Osteocyte (in vitro differentiated cells): ENCODE measurements around the gene NFATC4. TPM values are rescaled to one million over a fixed set of nuclear protein-coding genes. Genes with fewer than 3 reads are reported as not detected.

Experiments
- DNase-seq: peaks from one replicate; pipeline ENCODE4 v3.0.0; 2021; ENCODE audit warnings: mixed read lengths; ENCODE audit not compliant: unreplicated experiment; ENCODE audit errors: extremely low spot score
- H3K27ac Mint-ChIP-seq: one replicate; pipeline ENCODE4 v1.8.0; 2021; ENCODE audit warnings: mild to moderate bottlenecking, mixed read lengths; ENCODE audit not compliant: unreplicated experiment
- H3K27me3 Mint-ChIP-seq: one replicate; pipeline ENCODE4 v1.8.0; 2021; ENCODE audit warnings: mixed read lengths; ENCODE audit not compliant: unreplicated experiment
- H3K36me3 Mint-ChIP-seq: one replicate; pipeline ENCODE4 v1.8.0; 2021; ENCODE audit warnings: mixed read lengths; ENCODE audit not compliant: unreplicated experiment
- H3K4me1 Mint-ChIP-seq: one replicate; pipeline ENCODE4 v1.8.0; 2021; ENCODE audit warnings: mixed read lengths; ENCODE audit not compliant: unreplicated experiment
- H3K4me3 Mint-ChIP-seq: one replicate; pipeline ENCODE4 v1.8.0; 2021; ENCODE audit warnings: mild to moderate bottlenecking, moderate library complexity, mixed read lengths; ENCODE audit not compliant: unreplicated experiment
- H3K9me3 Mint-ChIP-seq: one replicate; pipeline ENCODE4 v1.8.0; 2021; ENCODE audit warnings: mixed read lengths; ENCODE audit not compliant: unreplicated experiment
- total RNA-seq: library from RNA; stranded (reverse); gene quantifications from 2 replicates; pipeline ENCODE4 v1.2.1, GENCODE V29; 2021
- TF ChIP-seq, protein P1 (sequence below): fragments of 200-600 bp; sonication (generic); IDR thresholded peaks from 2 replicates; pipeline ENCODE4 v1.5.0; 2021; ENCODE audit warnings: antibody characterized with exemption, mild to moderate bottlenecking, moderate library complexity

Gene NFATC4
- total RNA-seq, 1 donor from 2014 or later = 223 TPM

DNA sequence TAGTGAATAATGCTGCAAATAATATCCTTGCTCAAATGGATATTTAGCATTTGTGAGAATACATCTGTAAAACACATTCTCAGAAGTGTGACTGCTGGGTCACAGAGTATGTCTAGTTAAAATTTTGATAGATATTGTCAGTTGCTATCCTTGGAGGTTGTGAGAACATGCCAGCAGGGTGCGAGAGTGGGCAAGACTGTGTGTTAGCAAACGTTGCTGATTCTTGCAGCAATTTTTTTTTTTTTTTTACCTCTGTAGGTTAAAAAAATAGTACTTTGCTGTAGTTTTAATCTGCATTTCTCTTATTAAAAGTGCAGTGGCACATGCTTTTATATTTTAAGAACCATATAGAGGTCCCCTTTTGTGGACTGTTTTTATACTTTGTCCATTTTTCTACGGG, 26.3 kb downstream of the NFATC4 start:
- Mint-ChIP-seq H3K36me3 (no peaks in the 10 kb centered on the region), H3K4me1 (peaks cover 37% of the 10 kb centered on the region), H3K9me3 (no peaks in the 10 kb centered on the region), H3K27me3 (no peaks in the 10 kb centered on the region), H3K4me3 (no peak overlapping the region), H3K27ac (no peak overlapping the region)
- TF ChIP-seq, protein P1, sequence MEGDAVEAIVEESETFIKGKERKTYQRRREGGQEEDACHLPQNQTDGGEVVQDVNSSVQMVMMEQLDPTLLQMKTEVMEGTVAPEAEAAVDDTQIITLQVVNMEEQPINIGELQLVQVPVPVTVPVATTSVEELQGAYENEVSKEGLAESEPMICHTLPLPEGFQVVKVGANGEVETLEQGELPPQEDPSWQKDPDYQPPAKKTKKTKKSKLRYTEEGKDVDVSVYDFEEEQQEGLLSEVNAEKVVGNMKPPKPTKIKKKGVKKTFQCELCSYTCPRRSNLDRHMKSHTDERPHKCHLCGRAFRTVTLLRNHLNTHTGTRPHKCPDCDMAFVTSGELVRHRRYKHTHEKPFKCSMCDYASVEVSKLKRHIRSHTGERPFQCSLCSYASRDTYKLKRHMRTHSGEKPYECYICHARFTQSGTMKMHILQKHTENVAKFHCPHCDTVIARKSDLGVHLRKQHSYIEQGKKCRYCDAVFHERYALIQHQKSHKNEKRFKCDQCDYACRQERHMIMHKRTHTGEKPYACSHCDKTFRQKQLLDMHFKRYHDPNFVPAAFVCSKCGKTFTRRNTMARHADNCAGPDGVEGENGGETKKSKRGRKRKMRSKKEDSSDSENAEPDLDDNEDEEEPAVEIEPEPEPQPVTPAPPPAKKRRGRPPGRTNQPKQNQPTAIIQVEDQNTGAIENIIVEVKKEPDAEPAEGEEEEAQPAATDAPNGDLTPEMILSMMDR = peak; percentile 17
- no peak for DNase-seq

DNA sequence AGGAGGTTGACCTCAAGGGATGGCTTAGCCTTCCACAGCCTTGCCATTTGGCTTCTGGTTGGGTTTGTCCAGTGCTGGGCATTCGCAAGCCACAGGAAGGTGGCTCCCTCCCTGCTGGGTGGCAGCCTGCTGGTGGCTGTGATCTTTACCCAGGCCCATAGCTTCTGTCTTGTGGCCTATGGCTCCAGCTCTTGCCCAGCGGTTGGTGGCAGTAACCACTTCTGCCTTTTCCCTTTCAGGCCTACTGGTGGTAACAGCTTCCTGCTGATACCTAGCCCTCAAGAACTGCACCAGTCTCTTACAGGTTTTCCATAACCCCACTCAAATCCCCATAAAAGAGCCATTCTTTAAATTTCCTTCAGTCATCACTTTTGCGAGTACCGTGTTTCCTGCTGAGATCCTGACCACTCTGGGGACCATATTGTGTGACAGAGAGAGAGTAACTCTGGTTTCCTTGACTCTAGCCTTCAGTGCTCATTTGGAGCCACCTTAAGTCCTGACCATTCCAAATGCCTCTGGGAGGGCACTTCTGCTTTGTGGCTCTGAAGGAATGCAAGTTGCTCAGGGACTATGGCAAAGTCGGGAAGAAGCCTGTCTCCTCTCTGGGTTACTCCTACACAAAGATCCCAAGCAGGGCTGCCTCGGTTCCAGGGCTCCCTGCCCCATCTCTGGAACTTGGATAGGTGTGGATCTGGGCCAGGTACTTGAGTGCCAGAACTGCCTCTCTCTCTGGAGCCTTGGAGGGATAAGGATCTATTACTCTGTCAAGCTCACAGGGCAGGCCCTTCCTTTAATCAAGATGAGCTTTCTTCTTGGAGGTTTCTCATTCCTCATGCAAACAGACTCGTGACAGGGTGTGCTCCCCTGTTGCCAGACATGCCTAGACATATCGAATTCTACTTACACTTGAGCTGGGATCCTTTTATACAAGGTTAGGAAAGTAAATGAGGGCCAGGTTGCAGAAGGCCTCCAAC, 27.9 kb downstream of the NFATC4 start:
- no peak for DNase-seq
- Mint-ChIP-seq H3K4me3 (no peak overlapping the region), H3K4me1 (peaks cover 51% of the 10 kb centered on the region), H3K9me3 (no peaks in the 10 kb centered on the region), H3K27me3 (no peaks in the 10 kb centered on the region), H3K36me3 (no peaks in the 10 kb centered on the region), H3K27ac (peak overlapping the region; percentile 4)
- TF ChIP-seq, protein P1 = no peak

DNA sequence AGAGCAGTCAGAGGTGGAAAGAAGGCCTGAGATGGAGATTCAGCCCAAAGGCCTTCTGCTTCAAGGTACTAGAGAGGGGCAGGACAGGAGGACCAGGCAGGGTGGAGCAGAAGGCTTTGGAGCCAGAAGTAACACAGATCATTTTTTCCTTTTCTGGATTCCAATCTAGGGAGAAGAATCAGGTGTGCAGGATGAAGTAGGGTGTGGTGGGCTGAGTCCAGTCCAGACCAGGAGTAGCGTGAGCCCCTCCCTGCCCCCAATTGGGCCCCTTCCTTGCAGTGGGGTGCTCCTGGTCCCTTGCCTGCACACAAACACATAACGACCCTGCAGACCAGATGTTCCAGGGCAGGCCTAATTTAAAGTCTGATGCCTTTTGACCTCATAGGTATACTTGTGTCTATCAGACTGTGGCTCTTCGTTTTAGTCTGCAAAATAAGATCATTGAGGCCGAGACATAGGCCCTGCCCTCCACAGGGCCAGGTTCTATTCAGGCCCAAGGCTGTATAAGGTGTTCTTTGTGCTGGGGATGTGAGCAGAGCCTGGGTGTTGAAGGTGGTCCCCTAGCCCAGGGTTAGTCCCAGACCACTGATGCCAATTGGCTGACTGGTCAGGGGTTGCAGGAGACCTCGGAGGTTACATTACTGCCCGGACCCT, 29.8 kb downstream of the NFATC4 start:
- peaks cover 54% of the 10 kb centered on the region for H3K4me1 Mint-ChIP-seq
- H3K4me3 Mint-ChIP-seq = peak overlapping the region; percentile 59
- H3K27me3 Mint-ChIP-seq = no peaks in the 10 kb centered on the region
- TF ChIP-seq, protein P1 = no peak
- no peaks in the 10 kb centered on the region for H3K9me3 Mint-ChIP-seq
- H3K36me3 Mint-ChIP-seq = peaks cover 3% of the 10 kb centered on the region
- H3K27ac Mint-ChIP-seq = peak overlapping the region; percentile 12
- no peak for DNase-seq

DNA sequence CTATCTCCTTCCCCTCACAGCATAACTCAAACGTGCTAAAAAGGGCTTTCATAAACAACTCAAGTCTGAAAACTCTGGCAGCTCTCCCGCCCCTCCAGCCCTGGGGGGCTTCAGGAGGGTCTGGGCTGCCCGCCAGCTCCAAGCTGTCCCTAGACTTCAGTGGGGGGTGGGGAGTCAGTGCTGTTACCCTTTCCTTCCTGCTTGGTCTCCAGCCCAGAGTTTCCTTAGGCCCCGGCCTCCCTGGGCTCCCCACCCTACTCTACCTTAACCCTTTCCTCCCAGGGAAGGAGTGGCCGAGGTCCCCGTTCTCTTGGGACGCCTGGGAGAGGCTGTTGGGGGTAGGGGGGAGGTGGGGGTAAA, 30.3 kb downstream of the NFATC4 start:
- H3K27ac Mint-ChIP-seq = peak overlapping the region; percentile 12
- no peak for DNase-seq
- H3K27me3 Mint-ChIP-seq = no peaks in the 10 kb centered on the region

More for the DNA sequence above, 30.3 kb downstream of the NFATC4 start:
- TF ChIP-seq, protein P1 = no peak
- Mint-ChIP-seq H3K9me3 (no peaks in the 10 kb centered on the region), H3K4me3 (peak overlapping the region; percentile 59), H3K36me3 (peaks cover 8% of the 10 kb centered on the region), H3K4me1 (peaks cover 58% of the 10 kb centered on the region)
